ENCODE measurements around the gene HOXD10.

The HOXD10 gene

GRCh38 chr2:176082824-176083751 is 33.5 kb upstream of the HOXD10 start:
- DNase-seq: no peak

GRCh38 chr2:176083796-176084261 is 32.7 kb upstream of the HOXD10 start, which contains the start of gene EVX2:
TSS of gene EVX2 (minus strand) at chr2:176083962. CDS start at chr2:176083776, 186 bp downstream.
- DNase-seq: no peak

GRCh38 chr2:176084611-176085119 is 31.9 kb upstream of the HOXD10 start:
- no peak for DNase-seq

GRCh38 chr2:176085120-176085788 is 31.3 kb upstream of the HOXD10 start:
- no peak for DNase-seq

DNA sequence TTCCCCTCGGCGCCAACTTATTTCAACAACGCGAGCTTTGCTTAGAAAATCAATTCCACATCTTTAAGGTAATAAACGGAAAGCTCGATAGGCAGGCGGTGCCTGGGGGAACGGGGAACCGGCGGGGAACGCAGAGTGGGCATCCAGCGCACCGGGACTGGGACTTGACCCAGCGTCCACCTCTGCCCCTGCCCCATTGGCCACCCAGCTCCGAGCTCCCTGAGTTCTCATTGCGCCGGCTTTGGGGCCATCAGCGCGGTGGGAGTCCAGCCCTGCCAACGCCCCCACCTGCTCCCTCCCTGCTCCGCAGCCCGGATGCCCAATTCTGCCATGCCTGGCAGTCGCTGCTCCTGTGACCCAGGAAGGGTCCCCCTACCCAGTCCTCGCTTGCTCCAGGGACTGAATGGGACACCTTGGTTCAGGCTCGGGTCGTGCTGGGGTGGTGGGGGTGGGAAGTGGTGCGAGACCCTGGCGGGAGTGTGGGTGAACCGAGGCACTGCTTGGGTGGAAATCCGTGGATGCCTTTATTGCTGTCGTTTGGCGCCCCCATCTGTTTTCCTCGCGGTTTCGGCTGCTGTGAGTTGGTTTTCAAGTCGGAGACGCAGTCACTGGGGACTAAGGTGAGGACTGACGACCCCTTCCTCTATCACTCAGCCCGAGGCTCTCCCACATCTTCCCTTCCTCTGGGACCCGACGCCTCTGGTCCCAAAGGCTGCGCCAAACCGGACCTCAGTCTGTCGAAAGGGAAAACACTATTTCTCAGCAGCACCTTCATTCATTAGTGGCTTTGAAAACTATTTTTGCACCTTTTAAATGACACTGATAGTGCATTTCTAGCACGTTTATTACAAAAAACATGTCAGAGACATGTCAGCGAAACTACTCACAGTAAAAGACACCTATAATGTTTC is 30.5 kb upstream of the HOXD10 start:
- DNase-seq: no peak

DNA sequence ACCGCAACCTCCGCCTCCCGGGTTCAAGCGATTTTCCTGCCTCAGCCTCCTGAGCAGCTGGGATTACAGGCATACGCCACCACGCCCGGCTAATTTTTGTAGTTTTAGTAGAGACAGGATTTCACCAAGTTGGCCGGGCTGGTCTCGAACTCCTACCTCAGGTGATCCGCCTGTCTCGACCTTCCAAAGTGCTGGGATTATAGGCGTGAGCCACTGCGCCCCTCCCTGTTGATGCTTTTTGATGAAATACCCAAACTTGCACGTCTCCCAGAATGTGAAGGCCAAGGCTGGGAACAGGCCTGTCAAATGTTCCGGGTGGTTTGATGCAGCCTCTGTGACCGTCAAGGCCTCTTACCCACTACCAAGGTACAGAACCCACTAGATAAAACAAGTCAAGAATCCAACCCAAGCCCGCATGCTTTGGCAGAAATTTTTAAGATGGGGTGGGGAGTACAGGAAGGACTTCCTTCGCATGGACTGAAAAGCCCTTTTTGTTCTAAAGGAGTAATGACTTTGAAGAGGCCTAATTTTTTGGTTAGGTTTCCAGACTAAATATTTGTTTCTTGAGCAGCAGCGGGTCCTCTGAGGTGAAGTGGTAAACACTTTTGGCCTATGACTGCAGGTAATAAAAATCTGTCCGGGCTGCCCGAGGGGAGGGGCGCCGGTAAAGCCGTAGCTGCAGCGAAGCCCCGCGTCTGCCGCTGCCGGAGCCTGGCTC is 29.1 kb upstream of the HOXD10 start:
- no peak for DNase-seq

DNA sequence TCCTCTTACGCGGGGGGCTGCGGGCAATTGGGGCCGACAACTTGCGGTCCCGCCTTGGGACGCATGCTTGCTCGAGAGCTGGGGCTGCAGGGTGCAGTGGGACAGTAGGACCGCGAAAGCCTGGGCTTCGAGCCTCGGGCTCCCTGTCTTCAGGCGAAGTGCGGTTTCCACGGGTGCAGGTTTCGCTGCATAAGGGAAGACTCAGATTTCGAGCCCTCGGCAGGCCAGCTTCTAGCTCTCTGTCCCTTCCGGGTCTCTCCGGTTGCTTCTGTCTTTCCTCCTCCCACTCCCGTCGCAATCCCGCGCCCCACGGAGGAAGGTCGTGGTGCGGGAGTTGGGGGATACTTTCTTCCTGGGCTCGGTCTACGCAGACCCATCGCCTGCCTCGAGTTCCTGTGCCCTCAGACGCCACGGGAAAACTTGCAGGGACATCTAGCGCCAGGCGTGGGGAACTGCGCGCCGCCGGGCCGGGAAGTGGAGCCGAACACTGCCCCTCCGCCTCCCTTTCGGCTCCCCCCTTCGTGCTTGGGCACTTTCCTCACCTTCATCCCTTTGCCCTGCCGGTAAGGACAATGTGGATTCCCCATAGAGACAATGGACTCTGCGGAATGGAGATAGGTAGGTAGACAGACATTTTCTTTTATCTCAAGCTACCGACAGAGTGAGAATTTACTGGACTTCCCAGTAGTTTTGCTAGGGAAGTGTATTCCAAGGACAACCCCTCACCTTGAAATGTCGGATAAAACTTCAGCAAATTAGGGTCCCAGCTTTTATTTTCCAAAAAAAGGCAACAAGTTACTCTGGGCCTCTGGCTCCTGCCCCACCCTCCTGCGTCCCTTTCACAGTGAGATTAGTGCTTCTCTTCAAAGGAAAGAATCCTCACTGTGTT is 28.3 kb upstream of the HOXD10 start:
- no peak for DNase-seq

DNA sequence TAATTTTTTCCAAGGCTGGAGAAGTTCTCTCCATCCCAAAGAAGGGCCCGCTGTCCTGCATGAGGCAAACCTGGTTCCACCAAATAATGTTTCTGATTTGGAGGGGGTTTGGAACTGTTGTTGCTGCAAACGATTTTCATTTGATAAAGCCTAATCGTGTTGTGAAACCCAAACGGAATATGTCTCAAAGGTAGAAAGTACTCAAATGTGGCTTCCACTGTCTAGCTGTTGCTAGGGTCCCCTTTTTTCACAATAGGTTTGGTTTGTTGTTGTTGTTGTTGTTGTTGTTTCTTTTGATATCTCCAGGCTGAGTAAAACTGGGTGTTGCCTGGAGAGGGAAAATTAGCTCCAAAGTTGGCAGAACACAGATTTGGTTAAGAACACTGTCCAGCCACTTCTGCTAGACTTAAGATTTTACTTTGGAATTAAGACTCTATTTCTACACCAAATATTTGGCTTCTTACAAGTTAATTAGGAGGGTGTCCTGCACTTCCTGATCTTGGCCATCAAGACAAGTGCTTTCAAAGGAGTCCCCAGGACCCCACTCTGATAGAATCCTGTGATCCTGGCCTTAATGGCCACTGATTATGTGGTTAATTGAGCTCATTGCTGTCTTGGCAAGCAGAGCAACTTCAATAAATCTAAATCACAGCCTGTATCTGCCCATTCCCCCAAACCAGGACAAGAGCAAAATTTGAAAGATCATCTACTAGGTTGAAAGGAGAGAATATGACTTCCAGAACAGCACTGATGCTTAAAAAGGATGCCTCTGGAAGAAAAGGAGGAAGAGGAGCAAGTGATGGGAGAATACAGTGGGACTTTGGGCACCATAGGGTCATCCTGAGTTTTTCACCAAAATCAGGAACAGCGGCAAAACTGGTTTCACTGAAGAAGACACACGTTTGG is 27.4 kb upstream of the HOXD10 start:
- no peak for DNase-seq

- DNase-seq: no peak
Measured at GRCh38 chr2:176089843-176090395, 26.7 kb upstream of the HOXD10 start.

GRCh38 chr2:176090862-176091261 is 25.7 kb upstream of the HOXD10 start:
- no peak for DNase-seq

- DNase-seq: no peak
Measured at GRCh38 chr2:176091329-176092258, 25.0 kb upstream of the HOXD10 start.

DNA sequence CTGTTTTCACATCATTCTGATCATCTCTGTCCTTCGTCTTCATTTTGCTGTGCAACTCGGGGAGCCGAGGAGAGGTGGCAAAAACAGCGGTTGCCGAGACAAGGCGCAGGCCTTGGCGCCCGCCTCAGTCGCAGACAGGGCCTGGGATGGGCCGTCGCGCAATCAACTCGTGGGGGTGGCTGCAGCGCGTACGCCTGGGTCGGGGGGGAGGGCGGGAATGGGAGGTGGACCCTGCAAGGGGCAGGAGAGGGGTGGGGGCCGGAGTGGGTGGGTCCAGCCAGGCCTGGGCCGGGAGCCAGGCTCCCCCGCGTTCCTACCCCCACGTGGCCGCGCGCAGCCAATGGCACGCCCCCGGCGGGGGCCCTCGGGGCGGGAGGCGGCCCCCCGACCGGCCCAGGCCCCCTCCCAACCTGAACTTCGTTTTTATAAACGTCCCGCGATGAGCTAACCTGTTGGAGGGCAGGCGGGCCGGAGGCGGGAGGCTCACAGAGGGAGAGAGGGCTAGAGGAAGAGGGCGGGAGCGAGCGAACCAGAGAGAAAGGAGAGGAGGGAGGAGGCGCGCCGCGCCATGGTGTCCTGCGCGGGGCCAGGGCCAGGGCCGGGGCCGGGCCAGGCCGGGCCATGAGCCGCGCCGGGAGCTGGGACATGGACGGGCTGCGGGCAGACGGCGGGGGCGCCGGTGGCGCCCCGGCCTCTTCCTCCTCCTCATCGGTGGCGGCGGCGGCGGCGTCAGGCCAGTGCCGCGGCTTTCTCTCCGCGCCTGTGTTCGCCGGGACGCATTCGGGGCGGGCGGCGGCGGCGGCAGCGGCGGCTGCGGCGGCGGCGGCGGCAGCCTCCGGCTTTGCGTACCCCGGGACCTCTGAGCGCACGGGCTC is 24.1 kb upstream of the HOXD10 start, which contains the start of gene HOXD13:
TSS of gene HOXD13 (plus strand) at position 452 of the 875 bp plus-strand sequence. CDS start at position 622, 170 bp downstream.
- DNase-seq: no peak

GRCh38 chr2:176093145-176093897 is 23.3 kb upstream of the HOXD10 start:
- DNase-seq: no peak

DNA sequence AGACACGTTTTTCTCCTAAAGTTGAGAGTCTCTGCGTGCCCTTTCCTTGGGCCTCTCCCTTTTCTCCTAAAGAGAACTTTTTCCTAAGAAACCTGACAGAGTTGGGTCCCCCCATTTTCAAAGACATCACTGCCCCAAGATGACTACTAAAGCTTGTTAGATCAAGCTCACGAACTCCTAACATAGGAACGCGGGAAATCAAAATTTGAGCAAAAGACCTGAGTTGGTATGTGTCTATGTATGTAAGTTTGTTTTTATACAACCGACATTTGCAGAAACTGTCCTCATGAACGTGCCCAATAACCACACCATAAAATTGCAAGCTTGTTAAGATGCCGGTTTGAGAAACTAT is 22.7 kb upstream of the HOXD10 start:
- DNase-seq: no peak

- DNase-seq: no peak
Measured at GRCh38 chr2:176094349-176094748, 22.2 kb upstream of the HOXD10 start.

DNA sequence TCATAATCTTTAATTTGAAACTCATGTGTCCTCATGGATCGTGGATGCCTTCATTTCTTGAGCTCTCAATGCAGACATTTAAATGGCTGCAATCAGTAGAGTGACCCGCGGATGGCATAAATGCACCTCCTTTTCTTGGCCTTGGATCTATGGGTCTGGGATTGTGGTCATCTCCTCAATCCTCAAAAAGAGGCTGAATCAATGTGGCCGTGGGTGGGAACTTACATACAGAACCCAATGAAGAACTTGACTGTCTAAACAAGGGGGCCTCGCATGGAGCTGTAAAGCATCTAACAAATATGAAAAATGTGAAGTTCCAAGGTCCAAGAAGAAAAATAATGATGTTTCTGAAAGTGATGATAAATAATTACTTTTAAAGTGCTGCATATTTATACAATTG is 21.2 kb upstream of the HOXD10 start:
- no peak for DNase-seq
